Caco-2 (cell line): Measurements from ENCODE around the gene TMEM59L. TPM values are rescaled to one million over a fixed set of nuclear protein-coding genes. Genes with fewer than 3 reads are reported as not detected.

Experiments used
- BruUV-seq: library from RNA; stranded (reverse); fragments of 400-500 nt; replicated peaks from 2 replicates; lab custom pipeline; 2021; lab: Mats Ljungman, UMichigan
- CTCF ChIA-PET: fragments of 300-600 bp; sonication (Branson Sonifier 250); formaldehyde crosslinking; loops from one replicate; lab custom pipeline; 2022; ENCODE audit warnings: antibody characterized with exemption; lab: Charles Lee
- POLR2A ChIA-PET: fragments of 300-600 bp; sonication (Branson Sonifier 250); formaldehyde crosslinking; loops from one replicate; lab custom pipeline; 2022; ENCODE audit warnings: antibody characterized with exemption; lab: Charles Lee
- DNase-seq, 2 experiments: peaks; one replicate each; pipeline versions ENCODE4 v3.0.0 to v3.0.0-alpha.2; 2020 to 2022
- H3K27me3 ChIP-seq: replicated peaks from 2 replicates; pipeline ENCODE4 v1.6.0; 2011; ENCODE audit warnings: low read length; ENCODE audit not compliant: control insufficient read depth, insufficient read depth
- H3K36me3 ChIP-seq: 2 replicates; pipeline ENCODE4 v1.5.1; 2011; ENCODE audit warnings: low read length; ENCODE audit not compliant: control insufficient read depth, insufficient read depth
- H3K4me1 ChIP-seq: fragments of 250-450 bp; sonication (Bioruptor Pico); 2 replicates; pipeline ENCODE4 v1.5.1; 2020; ENCODE audit warnings: mild to moderate bottlenecking
- H3K4me3 ChIP-seq: 2 replicates; pipeline ENCODE4 v1.5.1; 2011; ENCODE audit warnings: low read depth, mild to moderate bottlenecking, control low read depth, low read length
- H3K9me3 ChIP-seq: fragments of 250-450 bp; sonication (Bioruptor Pico); 2 replicates; pipeline ENCODE4 v1.5.1; 2020; ENCODE audit warnings: mild to moderate bottlenecking, moderate library complexity
- H3K27ac Mint-ChIP-seq: one replicate; pipeline ENCODE4 v1.8.0; 2022; ENCODE audit warnings: mixed read lengths; ENCODE audit not compliant: unreplicated experiment
- H3K27me3 Mint-ChIP-seq: one replicate; pipeline ENCODE4 v1.8.0; 2022; ENCODE audit warnings: mixed read lengths; ENCODE audit not compliant: insufficient read depth, unreplicated experiment
- H3K36me3 Mint-ChIP-seq: one replicate; pipeline ENCODE4 v1.8.0; 2022; ENCODE audit warnings: mild to moderate bottlenecking, mixed read lengths; ENCODE audit not compliant: insufficient read depth, unreplicated experiment
- H3K4me1 Mint-ChIP-seq: one replicate; pipeline ENCODE4 v1.8.0; 2022; ENCODE audit warnings: low read depth, mixed read lengths; ENCODE audit not compliant: unreplicated experiment
- H3K4me3 Mint-ChIP-seq: one replicate; pipeline ENCODE4 v1.8.0; 2022; ENCODE audit warnings: mild to moderate bottlenecking, moderate library complexity, mixed read lengths; ENCODE audit not compliant: unreplicated experiment
- H3K9me3 Mint-ChIP-seq: one replicate; pipeline ENCODE4 v1.8.0; 2022; ENCODE audit warnings: mixed read lengths; ENCODE audit not compliant: unreplicated experiment
- intact Hi-C: fragments of 100-400 bp; cut with micrococcal nuclease; formaldehyde crosslinking; loops from one replicate; pipeline ENCODE4 v1.10.0; 2022; ENCODE audit not compliant: unreplicated experiment
- total RNA-seq: library from RNA; stranded (reverse); gene quantifications from 2 replicates; pipeline ENCODE4 v1.2.3, GENCODE V29; 2022
- TF ChIP-seq, protein P1 (sequence below), 2 experiments: fragments of 200-600 bp in 1 of 2; IDR thresholded peaks; 1 replicate in 1 of 2; 2 replicates in 1 of 2; pipeline versions ENCODE4 v1.5.1 to v1.8.0; 2011 to 2022; ENCODE audit warnings: antibody characterized with exemption in 1 of 2, control low read depth in 1 of 2, inconsistent platforms in 1 of 2, low read depth in 1 of 2, low read length in 1 of 2, mild to moderate bottlenecking in 1 of 2, moderate library complexity in 1 of 2; ENCODE audit not compliant: insufficient read depth in 1 of 2, severe bottlenecking in 1 of 2, unreplicated experiment in 1 of 2

Gene TMEM59L
- total RNA-seq, 1 experiment from 2014 or later, result 0.25 TPM

DNA sequence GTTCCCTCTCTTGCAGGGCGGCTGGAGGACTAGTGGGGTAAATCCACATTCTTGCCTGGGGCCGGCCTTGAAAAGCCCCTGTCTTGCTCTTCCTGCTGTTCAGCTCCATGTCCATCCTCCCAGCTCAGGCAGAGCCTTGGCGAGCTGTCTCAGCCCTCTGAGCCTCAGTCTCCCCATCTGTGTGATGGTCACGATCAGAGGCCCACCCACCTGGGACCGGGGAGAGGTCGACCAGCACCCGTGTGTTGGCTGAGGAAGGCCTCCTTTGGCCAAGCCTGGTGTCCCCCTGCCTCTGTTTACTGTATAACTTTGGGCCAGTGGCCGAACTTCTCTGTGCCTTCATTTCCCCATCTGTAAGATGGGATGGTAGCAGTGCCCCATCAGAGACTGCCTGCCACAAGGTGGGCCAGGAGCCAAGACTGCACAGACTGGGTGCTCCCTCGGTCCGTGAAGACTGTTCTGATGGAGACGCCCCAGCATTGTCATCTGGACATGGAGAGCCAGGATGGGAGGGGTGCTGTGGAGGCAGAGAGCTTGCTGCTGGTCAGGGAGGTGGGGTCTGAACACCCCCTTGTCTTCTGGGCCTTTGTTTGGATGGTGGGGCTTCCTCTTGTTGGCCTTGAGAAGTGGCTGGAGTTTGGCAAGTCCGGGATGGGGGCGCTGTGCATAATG is 42.6 kb downstream of the TMEM59L start:
- Mint-ChIP-seq H3K4me3 (no peak overlapping the region), H3K36me3 (peaks cover 5% of the 10 kb centered on the region), H3K27me3 (no peaks in the 10 kb centered on the region), H3K27ac (no peak overlapping the region), H3K9me3 (peaks cover 6% of the 10 kb centered on the region), H3K4me1 (peaks cover 10% of the 10 kb centered on the region)
- H3K9me3 ChIP-seq, result no peaks in the 10 kb centered on the region
- no peaks in the 10 kb centered on the region for H3K36me3 ChIP-seq
- ChIA-PET POLR2A (no interaction called here), CTCF (no interaction called here)
- H3K4me3 ChIP-seq, result no peak overlapping the region
- TF ChIP-seq, protein P1, sequence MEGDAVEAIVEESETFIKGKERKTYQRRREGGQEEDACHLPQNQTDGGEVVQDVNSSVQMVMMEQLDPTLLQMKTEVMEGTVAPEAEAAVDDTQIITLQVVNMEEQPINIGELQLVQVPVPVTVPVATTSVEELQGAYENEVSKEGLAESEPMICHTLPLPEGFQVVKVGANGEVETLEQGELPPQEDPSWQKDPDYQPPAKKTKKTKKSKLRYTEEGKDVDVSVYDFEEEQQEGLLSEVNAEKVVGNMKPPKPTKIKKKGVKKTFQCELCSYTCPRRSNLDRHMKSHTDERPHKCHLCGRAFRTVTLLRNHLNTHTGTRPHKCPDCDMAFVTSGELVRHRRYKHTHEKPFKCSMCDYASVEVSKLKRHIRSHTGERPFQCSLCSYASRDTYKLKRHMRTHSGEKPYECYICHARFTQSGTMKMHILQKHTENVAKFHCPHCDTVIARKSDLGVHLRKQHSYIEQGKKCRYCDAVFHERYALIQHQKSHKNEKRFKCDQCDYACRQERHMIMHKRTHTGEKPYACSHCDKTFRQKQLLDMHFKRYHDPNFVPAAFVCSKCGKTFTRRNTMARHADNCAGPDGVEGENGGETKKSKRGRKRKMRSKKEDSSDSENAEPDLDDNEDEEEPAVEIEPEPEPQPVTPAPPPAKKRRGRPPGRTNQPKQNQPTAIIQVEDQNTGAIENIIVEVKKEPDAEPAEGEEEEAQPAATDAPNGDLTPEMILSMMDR (IDR thresholded peaks at IDR 0.05; ENCODE audit: insufficient read depth in 1 of 2, low read depth in 1 of 2, low read length in 1 of 2, severe bottlenecking in 1 of 2, unreplicated experiment in 1 of 2), result no peak
- no TSS peak for BruUV-seq
- intact Hi-C loops, result no loop called here
- DNase-seq, result no peak
- H3K27me3 ChIP-seq, result no peaks in the 10 kb centered on the region
- peaks cover 4% of the 10 kb centered on the region; the same call in 1 of the 2 replicates for H3K4me1 ChIP-seq

DNA sequence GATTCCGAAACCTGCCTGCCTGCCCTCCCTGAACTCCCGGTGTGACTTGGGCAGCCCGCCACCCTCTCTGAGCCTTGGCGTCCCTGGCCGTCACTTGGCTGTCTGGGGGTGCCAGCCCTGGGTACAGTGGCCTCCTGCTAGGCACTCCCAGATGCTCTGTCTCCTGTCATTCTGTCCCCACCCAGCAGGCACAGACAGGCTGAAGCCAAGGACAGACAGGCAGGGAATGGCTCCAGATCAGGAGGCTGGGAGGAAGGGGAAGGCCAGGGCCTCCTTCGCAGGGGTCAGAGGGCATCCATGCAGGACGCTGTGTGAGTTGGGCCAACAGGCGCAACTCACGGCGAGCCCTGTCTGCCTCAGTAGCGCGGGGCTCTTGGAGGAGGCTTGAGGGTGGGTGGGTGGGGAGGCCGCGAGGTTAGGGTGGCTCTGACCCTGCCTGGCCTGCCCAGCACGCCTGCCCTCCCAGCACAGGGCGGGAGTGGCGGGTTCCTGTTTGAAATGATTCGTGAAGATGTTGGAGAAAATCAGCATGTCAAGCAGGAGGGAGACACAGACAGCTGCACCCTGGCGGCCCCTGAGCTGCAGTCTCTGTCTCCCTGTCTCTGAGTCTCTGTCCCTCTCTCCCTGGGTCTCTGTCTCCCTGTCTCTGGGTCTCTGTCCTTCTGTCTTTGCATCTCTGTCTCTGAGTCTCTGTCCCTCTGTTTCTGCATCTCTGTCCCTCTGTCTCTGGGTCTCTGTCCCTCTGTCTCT is 43.8 kb downstream of the TMEM59L start:
- peaks cover 6% of the 10 kb centered on the region for H3K9me3 Mint-ChIP-seq
- DNase-seq, result no peak
- ChIA-PET POLR2A (no interaction called here), CTCF (no interaction called here)
- BruUV-seq, result no TSS peak
- peaks cover 5% of the 10 kb centered on the region for H3K36me3 Mint-ChIP-seq
- H3K4me1 ChIP-seq, result peaks cover 4% of the 10 kb centered on the region; the same call in 1 of the 2 replicates
- no peak overlapping the region for H3K27ac Mint-ChIP-seq
- no peak overlapping the region for H3K4me3 ChIP-seq
- no peaks in the 10 kb centered on the region for H3K36me3 ChIP-seq
- H3K4me3 Mint-ChIP-seq, result no peak overlapping the region
- H3K4me1 Mint-ChIP-seq, result peaks cover 10% of the 10 kb centered on the region
- TF ChIP-seq, protein P1 (IDR thresholded peaks at IDR 0.05; ENCODE audit: insufficient read depth in 1 of 2, low read depth in 1 of 2, low read length in 1 of 2, severe bottlenecking in 1 of 2, unreplicated experiment in 1 of 2), result no peak
- H3K9me3 ChIP-seq, result no peaks in the 10 kb centered on the region
- intact Hi-C loops, result no loop called here
- H3K27me3 Mint-ChIP-seq, result no peaks in the 10 kb centered on the region
- no peaks in the 10 kb centered on the region for H3K27me3 ChIP-seq

DNA sequence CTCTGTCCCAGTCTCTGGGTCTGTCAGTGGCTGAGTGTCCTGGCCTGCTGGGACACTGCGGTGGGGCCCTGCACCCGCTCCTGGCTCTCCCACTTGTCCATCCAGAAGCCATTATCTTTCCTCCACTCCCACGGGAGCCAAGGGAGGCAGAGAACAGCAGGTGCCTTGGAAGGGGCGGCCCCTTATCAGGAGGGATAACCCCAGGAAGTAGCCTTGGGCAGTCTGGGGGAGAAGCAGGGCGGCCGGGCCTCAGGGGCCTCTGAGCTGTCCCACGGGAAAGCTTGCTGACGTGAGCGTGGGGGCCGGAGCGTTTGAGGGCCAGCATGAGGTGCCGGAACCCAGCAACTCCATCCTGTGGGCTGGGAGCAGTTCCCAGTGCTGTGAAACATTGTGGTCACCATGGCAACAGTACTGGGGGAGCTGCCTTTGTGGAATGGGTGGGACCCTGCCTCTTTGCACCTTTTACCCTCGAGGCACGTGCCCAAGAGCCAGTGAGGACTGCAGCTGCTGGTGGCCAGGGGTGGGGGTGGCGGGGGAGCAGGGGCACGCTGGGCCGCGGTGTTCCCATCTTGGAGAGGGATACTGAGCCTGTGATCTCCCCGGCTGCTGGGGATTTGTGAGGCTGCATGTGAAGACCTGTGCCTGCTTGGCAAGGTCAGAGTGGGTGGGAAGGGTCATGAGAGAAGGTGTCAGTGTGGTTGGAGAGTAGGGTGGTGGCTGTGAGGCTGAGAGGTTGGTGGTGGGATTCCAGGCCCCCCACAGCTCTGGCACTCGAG is 45.1 kb downstream of the TMEM59L start:
- no peaks in the 10 kb centered on the region for H3K9me3 ChIP-seq
- DNase-seq, result peak in 1 of 2 experiments; percentile 22
- H3K36me3 ChIP-seq, result no peaks in the 10 kb centered on the region
- peaks cover 6% of the 10 kb centered on the region for H3K9me3 Mint-ChIP-seq
- no peaks in the 10 kb centered on the region for H3K27me3 Mint-ChIP-seq
- peaks cover 10% of the 10 kb centered on the region for H3K4me1 Mint-ChIP-seq
- BruUV-seq, result no TSS peak
- H3K27me3 ChIP-seq, result no peaks in the 10 kb centered on the region
- peaks cover 3% of the 10 kb centered on the region for H3K36me3 Mint-ChIP-seq
- H3K4me1 ChIP-seq, result peaks cover 4% of the 10 kb centered on the region
- no peak overlapping the region for H3K4me3 ChIP-seq
- TF ChIP-seq, protein P1 (IDR thresholded peaks at IDR 0.05; ENCODE audit: insufficient read depth in 1 of 2, low read depth in 1 of 2, low read length in 1 of 2, severe bottlenecking in 1 of 2, unreplicated experiment in 1 of 2), result no peak
- no peak overlapping the region for H3K4me3 Mint-ChIP-seq
- peak overlapping the region; percentile 13 for H3K27ac Mint-ChIP-seq
- intact Hi-C loops, result no loop called here
- CTCF ChIA-PET, result interaction anchor here (0.7 kb wide), 1 partner anchor 60 kb away, joined by 3 read pairs; no protein-coding TSS in a partner anchor
- POLR2A ChIA-PET, result no interaction called here
